Vagina (tissue), 2 donors: ENCODE measurements around the gene MSI2. TPM values are rescaled to one million over a fixed set of nuclear protein-coding genes. Genes with fewer than 3 reads are reported as not detected.

ENCODE experiments used
- DNase-seq, 2 donors: peaks; one replicate each; pipeline ENCODE4 v3.0.0-alpha.2; 2017; ENCODE audit errors: extremely low spot score in 2 of 2
- H3K27ac ChIP-seq: fragments of 200-600 bp; sonication (generic); one replicate; pipeline ENCODE4 v1.5.1; 2019
- H3K27me3 ChIP-seq: fragments of 200-600 bp; sonication (generic); one replicate; pipeline ENCODE4 v1.5.1; 2019
- H3K36me3 ChIP-seq, 2 donors: fragments of 200-600 bp; sonication (generic); one replicate each; pipeline ENCODE4 v1.5.1; 2017 to 2019
- H3K4me1 ChIP-seq: fragments of 200-600 bp; sonication (generic); one replicate; pipeline ENCODE4 v1.5.1; 2019
- H3K4me3 ChIP-seq, 2 donors: fragments of 200-600 bp; sonication (generic); 1 replicate in 1 of 2; 2 replicates in 1 of 2; pipeline ENCODE4 v1.5.1; 2016 to 2019
- H3K9me3 ChIP-seq: fragments of 200-600 bp; sonication (generic); one replicate; pipeline ENCODE4 v1.5.1; 2019
- CTCF ChIP-seq, 3 experiments: fragments of 450-650 bp in 2 of 3; fragments of 200-600 bp in 1 of 3; sonication (generic) in 1 of 3; IDR thresholded peaks; one replicate each; pipeline ENCODE4 v1.5.1; 2017 to 2019; ENCODE audit warnings: antibody characterized with exemption in 3 of 3, mild to moderate bottlenecking in 2 of 3, moderate library complexity in 2 of 3
- POLR2A ChIP-seq, 2 donors: fragments of 450-650 bp; IDR thresholded peaks; one replicate each; pipeline ENCODE4 v1.6.1; 2017; ENCODE audit warnings: antibody characterized with exemption in 2 of 2, mild to moderate bottlenecking in 2 of 2, moderate library complexity in 2 of 2
- POLR2AphosphoS5 ChIP-seq, 2 donors: sonication (generic); formaldehyde crosslinking; IDR thresholded peaks; one replicate each; pipeline ENCODE4 v1.9.0; 2017; ENCODE audit warnings: antibody characterized with exemption in 2 of 2, mild to moderate bottlenecking in 2 of 2, low read depth in 1 of 2; ENCODE audit not compliant: insufficient read depth in 1 of 2
- intact Hi-C: fragments of 100-400 bp; cut with DNase I; formaldehyde crosslinking; loops from one replicate; pipeline ENCODE4 v1.15.1; 2023
- total RNA-seq: library from RNA; depleted of rRNA; stranded (reverse); fragments of >200 nt; gene quantifications from one replicate; pipeline ENCODE4 v1.2.3, GENCODE V29; 2016

The MSI2 gene
- total RNA-seq, 1 donor from 2014 or later: 27.3 TPM

GRCh38 chr17:57407287-57408070 lies 151.2 kb downstream of the MSI2 start:
- Histone ChIP-seq H3K9me3 (no peaks in the 10 kb centered on the region), H3K27ac (no peak overlapping the region), H3K4me3 (no peak overlapping the region), H3K4me1 (peaks cover 18% of the 10 kb centered on the region), H3K27me3 (no peaks in the 10 kb centered on the region), H3K36me3 (no peaks in the 10 kb centered on the region)
- TF ChIP-seq CTCF (IDR thresholded peaks at IDR 0.05) (no peak), POLR2AphosphoS5 (IDR thresholded peaks at IDR 0.05; ENCODE audit: insufficient read depth in 1 of 2, low read depth in 1 of 2) (no peak), POLR2A (IDR thresholded peaks at IDR 0.05) (no peak)
- no peak for DNase-seq
- intact Hi-C loops: no loop called here

GRCh38 chr17:57408071-57408811 lies 151.9 kb downstream of the MSI2 start:
- no peak overlapping the region for H3K4me3 ChIP-seq
- H3K36me3 ChIP-seq: no peaks in the 10 kb centered on the region
- H3K27ac ChIP-seq: no peak overlapping the region
- intact Hi-C loops: no loop called here
- no peaks in the 10 kb centered on the region for H3K27me3 ChIP-seq
- peaks cover 18% of the 10 kb centered on the region for H3K4me1 ChIP-seq
- no peaks in the 10 kb centered on the region for H3K9me3 ChIP-seq
- no peak for DNase-seq
- no peak for TF ChIP-seq POLR2A (IDR thresholded peaks at IDR 0.05)
- TF ChIP-seq CTCF (IDR thresholded peaks at IDR 0.05): no peak

- DNase-seq: no peak
- no peaks in the 10 kb centered on the region for H3K36me3 ChIP-seq
- intact Hi-C loops: no loop called here
- H3K27ac ChIP-seq: no peak overlapping the region
- no peaks in the 10 kb centered on the region for H3K9me3 ChIP-seq
- TF ChIP-seq POLR2AphosphoS5 (IDR thresholded peaks at IDR 0.05; ENCODE audit: insufficient read depth in 1 of 2, low read depth in 1 of 2): no peak
- no peak for TF ChIP-seq POLR2A (IDR thresholded peaks at IDR 0.05)
- TF ChIP-seq CTCF (IDR thresholded peaks at IDR 0.05): no peak
- H3K27me3 ChIP-seq: no peaks in the 10 kb centered on the region
- no peak overlapping the region for H3K4me3 ChIP-seq
- H3K4me1 ChIP-seq: peaks cover 18% of the 10 kb centered on the region
These were observed 153.8 kb downstream of the MSI2 start for GRCh38 chr17:57410169-57410568.

- DNase-seq: no peak
- no peaks in the 10 kb centered on the region for H3K4me1 ChIP-seq
- H3K36me3 ChIP-seq: no peaks in the 10 kb centered on the region
- H3K4me3 ChIP-seq: no peak overlapping the region
- H3K9me3 ChIP-seq: no peaks in the 10 kb centered on the region
- intact Hi-C loops: no loop called here
- no peak overlapping the region for H3K27ac ChIP-seq
- H3K27me3 ChIP-seq: no peaks in the 10 kb centered on the region
- TF ChIP-seq CTCF (IDR thresholded peaks at IDR 0.05) (no peak), POLR2AphosphoS5 (IDR thresholded peaks at IDR 0.05; ENCODE audit: insufficient read depth in 1 of 2, low read depth in 1 of 2) (no peak), POLR2A (IDR thresholded peaks at IDR 0.05) (no peak)
These were observed 156.3 kb downstream of the MSI2 start for GRCh38 chr17:57412520-57413096.
